LNCAP (cell line): Measurements from ENCODE around the gene PNRC1.

ENCODE experiments used
- TF ChIP-seq, protein P1 (sequence below): fragments of 450-650 bp; IDR thresholded peaks from 2 replicates; pipeline ENCODE4 v1.5.1; 2017; ENCODE audit warnings: mild to moderate bottlenecking

PNRC1 gene

DNA sequence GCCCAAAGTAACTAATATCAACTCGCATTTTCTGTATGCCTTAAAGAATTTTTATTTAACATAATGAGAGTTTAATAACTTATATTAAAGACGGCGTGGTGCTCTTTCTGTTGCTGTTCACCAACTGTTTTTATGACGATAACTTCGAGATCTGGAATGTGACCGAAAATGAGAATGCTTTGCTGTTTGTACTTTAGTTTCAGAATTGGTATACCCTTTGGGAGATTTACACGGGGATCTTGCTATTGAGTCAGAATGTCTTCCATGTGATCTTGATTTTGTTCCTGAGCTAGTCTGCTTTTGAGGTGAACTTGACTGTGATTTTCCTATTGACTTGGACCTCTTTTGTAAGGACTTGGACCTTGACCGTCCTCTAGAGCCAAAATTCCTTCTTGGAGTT, 17.9 kb downstream of the PNRC1 start:
- TF ChIP-seq, protein P1, sequence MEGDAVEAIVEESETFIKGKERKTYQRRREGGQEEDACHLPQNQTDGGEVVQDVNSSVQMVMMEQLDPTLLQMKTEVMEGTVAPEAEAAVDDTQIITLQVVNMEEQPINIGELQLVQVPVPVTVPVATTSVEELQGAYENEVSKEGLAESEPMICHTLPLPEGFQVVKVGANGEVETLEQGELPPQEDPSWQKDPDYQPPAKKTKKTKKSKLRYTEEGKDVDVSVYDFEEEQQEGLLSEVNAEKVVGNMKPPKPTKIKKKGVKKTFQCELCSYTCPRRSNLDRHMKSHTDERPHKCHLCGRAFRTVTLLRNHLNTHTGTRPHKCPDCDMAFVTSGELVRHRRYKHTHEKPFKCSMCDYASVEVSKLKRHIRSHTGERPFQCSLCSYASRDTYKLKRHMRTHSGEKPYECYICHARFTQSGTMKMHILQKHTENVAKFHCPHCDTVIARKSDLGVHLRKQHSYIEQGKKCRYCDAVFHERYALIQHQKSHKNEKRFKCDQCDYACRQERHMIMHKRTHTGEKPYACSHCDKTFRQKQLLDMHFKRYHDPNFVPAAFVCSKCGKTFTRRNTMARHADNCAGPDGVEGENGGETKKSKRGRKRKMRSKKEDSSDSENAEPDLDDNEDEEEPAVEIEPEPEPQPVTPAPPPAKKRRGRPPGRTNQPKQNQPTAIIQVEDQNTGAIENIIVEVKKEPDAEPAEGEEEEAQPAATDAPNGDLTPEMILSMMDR, result no peak

DNA sequence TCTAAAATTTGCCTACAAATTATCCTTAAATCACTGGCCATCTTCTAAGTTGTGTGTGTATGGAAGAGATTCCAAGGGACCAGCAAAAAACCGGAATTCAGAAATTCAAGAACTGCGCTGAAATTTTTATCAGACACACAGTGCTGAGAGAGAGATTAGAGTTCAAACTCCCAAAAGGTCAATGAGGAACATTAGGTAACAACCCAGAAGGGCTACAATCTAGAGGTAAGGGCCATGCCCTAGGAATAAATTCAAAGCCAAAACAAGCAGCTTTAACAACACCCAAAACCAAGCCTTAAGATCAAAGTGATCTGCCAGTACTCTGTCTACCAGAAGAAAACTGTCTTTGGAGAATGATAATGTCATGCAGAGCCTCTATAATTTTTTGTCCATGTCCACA, 19.6 kb downstream of the PNRC1 start:
- TF ChIP-seq, protein P1, result no peak

DNA sequence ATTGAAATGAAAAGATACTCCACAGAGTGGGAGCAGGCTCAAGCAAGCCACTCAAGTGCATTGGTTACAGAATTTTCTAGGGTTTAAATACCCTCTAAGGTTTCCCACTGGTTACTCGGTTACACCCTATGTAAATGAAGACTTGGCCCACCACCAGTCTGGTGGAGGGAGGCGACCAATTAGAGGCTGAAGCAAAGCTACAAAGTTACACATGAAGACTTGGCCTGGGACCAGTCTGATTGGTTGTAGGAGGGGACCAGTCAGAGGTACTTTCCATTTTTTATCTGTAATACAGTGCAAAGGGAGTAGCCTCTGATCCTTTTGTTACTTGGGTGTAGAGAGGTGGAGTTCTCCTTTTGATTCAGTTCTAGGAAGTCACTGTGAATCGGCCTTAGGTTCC, 29.7 kb downstream of the PNRC1 start:
- TF ChIP-seq, protein P1, result no peak

DNA sequence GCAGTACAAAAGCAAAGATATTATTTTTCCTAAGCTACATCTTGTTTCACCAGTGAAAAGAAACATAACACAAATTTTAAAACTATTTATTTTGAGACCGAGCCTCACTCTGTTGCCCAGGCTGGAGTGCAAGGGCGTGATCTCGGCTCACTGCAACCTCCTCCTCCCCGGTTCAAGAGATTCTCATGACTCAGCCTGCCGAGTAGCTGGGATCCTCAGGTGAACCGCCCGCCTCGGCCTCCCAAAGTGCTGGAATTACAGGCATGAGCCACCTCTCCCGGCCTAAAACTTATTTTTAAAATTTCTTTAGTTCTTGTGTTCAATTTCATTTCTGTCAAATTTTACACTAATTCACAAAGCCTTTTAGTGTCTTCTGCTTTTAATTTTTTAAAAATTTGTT, 31.4 kb downstream of the PNRC1 start:
- TF ChIP-seq, protein P1, result no peak

DNA sequence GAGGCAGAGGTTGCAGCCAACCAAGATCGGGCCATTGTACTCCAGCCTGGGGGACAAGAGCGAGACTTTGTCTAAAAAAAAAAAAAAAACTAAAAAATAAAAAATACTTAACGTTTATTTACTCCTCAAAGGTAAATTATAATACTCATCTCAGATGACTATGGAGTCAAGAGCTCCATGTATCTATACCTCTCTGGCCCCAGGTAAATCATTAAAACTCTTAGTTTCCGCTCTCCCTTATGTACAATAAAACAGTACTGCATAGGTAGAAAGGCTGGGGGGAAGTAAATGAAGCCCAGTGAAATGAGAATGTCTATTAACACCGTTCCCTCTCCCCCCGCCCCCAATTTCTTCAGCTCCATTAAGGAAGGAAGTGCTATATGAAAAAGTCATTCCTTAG, 36.2 kb downstream of the PNRC1 start:
- TF ChIP-seq, protein P1, result no peak

DNA sequence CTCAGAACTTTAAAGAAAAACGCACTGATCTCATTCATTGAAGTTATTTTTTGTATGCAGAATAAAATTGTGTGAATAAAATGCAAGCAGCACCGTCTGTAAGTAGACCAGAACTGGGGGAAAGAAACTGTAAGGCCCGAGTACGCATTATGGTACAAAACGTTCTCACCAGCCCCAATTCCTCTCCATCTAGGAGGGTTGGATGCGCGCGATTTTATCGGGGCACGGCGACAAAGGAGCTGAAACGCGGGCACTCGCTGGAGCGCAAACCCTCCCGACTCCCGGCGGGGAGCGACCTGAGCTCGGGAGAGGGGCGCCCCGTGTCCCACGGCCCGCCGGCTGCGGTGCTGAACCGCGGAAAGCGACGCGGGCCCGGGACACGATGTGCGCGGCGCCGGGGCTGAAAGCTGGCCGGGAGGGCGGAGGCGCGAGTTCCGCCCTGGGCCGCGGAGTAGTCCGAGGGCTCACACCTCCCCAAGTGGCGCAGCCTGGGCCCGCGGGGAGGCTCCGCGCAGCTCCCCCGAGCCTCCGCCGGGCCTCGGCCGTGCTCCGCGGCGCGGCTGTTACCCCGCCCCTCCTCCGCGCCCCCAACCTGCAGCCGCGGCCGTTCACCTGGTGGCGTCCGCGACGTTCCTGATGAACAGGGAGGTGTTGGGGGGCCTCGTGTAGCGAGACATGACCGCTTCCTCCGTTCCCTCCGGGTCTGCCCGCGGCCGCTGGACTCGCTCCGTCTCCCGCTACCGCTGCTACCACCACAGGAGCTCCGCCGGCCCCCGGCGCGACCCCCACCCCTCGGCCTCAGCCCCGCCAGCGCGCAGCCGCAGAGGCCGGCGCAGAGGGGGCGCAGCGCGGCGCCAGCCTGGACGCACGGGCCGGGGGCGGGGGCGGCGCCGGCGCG, 36.9 kb downstream of the PNRC1 start, which contains the start of gene SRSF12:
SRSF12 (minus strand) TSS at position 861 of the 898 bp plus-strand sequence; CDS start at position 677, 184 bp downstream.
- TF ChIP-seq, protein P1, result no peak

DNA sequence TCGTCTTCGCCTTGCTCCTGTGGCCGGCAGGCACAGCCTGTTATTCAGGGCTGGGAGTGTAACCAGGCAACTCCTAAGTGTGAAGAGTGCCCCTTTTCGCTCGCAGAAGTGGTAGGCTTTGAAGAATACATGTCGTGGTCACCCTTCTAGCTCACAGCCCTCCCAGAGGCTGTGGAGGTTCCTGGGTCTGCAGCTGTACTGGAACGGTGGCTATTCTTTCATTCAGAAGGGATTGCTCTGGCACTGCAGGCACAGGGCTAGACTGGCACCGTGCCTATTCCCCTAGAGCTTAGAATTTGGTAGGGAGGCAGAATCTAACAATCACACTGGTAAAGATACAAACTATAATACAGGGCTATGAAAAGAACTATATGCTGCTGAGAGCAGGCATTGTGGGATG, 38.4 kb downstream of the PNRC1 start:
- TF ChIP-seq, protein P1, result no peak
